GM18868 (cell line): ENCODE measurements around the gene MSRB3.
"Not testable (repeated sequence)": the region's sequence is repeated elsewhere in the genome, so short reads cannot be mapped to it uniquely, and the experiment has no call there.

Experiments
- ATAC-seq: cut with Tn5 transposase; IDR thresholded peaks from one replicate; pipeline ENCODE4 v1.9.1; 2021; ENCODE audit warnings: mild to moderate bottlenecking, moderate library complexity; ENCODE audit not compliant: unreplicated experiment

The MSRB3 gene

DNA sequence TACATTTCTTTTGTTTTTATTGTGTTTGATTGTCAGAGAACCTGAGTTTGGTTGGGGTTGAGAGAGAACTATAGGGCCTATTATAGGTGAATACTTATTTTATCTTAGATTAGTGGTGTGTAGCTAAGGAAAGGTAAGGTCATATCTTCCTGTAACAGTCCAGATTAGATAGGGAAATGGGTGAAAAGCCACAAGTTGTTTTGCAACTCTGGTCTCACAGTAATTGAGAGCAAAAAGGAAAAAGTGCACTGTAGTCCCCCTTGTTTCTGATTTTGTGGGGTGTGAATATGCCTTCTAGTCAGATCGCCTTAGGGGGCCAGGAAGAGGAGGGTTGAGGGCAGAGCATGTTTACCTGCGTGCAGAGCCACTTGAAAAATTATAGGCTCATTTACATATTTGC lies 8.9 kb downstream of the MSRB3 start:
- ATAC-seq, result no peak

DNA sequence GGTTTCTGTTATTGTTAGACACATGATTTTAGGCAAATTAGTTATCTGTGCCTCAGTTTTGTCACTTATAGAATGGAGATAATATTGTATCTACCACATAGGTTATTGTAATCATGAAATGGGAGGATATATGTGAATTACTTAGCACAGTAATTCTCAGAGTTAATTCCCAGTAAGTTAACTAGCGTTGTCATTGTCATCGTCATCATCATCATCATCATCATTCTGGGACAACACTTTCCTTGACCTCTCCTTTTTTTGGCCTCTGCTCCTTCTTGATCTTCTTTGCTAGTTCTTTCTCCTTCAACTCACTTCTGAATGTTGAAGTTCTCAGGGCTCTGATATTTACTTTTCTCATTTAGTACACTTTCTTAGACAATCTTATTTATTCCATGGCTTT lies 13.8 kb downstream of the MSRB3 start:
- ATAC-seq, result no peak

DNA sequence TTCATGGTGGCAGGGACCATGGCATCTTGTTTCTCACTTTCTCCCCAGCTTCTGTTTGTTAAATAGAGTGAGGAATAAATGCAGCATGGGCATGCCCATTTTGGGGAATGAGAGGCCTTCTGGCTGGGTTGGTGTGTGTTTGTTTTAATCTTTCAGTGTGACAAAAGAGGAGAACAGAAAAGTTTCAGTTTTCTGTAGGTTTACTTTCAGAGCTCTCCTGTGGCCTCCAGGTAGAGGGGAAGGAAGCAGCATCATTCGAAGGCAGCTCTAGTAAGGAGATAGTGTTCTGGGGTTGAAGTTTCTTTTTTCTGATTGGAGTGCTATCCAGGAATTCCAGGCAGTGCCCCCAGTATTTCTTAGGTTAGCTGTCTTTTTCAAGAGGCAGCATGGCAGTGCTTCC lies 15.3 kb downstream of the MSRB3 start:
- peak; percentile 51 for ATAC-seq

DNA sequence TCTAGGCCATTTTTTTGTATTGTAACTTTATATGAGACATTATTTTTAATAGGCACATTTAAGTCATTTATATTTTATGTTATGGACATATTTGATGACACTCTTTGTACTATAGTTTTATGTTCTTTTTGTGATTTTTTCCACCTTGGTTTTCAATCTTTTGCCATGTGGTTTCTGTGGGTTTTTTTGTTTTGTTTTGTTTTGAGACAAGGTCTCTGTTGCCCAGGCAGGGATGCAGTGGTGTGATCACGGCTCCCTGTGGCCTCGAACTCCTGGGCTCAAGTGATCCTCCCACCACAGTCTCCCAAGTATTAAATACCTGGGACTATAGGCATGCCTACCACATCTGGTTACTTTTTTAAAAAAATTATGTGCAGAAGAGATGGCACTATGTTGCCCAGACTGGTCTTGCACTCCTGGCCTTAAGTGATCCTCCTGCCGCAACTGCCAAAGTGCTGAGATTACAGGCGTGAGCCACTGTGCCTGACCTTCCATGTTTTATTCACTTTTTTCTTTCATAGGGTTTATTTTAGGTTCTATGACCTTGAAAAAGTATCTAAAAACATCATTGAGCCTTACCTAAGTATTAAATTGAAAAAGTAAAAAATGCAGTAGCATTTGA lies 16.3 kb downstream of the MSRB3 start:
- ATAC-seq, result no peak

DNA sequence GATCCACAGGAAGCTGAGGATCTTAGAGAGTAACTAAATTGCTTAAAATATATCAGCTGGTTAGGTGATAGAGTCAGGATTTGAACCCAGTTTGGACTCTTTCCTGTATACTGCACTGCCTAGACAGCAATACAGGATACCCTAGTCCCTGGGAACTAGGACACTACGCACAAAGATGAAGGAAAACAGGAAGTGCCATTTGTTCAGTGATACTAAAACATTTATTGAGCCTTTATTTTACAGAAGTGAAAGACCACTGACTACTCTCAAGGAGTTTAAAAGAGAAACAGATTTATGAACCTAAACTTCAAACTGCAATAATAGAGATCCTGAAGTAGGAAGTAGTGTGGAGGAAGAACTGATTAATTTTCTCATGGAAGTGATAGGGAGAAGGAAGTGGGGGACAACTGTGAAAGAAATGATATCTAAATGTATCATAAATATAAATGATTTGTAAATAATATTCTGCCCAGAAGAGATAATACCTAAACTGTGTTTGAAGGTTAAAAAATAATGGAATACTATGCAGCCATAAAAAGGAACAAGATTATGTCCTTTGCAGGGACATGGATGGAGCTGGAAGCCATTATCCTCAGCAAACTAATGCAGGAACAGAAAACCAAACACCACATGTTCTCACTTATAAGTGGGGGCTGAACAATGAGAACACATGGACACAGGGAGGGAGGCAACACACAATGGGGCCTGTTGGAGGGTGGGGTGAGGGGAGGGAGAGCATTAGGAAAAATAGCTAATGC lies 18.2 kb downstream of the MSRB3 start:
- no peak for ATAC-seq

DNA sequence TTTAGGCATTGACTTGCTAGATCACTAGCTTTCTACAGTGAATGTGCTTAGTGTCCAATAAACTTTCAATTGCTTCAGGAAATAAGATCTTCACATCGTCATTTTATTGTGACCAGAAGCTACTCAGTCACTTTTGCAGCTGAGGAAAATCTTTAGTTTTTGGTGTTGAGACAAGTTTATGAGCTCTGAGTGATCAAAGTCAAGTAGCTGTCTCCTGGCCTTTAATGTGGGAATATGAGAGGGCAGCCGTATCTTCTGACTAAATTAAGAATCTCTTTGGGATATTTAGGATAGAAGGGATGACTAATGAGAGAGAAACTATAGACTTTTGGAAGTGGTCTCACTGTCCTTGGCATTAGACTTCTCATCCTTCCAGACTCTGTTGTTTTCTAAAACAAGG lies 21.6 kb downstream of the MSRB3 start:
- no peak for ATAC-seq

DNA sequence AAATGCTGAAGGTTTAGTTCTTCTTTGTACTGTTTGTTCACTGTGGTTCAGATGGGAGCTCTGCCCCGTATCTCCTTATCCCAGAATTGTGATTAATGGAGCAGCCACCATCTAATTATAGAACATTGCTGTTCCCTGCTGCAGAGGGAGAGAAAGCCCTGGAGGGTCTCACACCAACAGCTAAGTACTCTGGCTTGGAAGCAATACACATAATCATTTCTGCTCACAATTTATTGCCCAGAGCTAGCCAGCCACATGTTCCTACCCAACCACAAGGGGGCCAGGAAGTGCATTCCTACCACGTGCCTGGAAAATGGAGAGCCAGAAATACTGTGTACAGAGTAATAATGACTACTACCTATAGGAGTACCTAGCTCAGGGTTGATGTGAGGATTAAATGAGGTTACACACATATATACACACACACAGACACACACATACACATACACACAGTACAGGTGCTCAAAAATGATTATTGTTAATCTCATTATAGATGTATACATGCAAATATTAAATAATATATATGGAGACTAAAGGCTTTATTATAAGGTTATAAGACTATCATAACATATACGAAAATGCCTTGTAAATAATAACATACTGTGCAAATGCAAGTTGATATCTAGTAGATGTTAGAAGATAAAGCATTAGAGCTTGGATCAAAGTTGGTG lies 22.3 kb downstream of the MSRB3 start:
- no peak for ATAC-seq

DNA sequence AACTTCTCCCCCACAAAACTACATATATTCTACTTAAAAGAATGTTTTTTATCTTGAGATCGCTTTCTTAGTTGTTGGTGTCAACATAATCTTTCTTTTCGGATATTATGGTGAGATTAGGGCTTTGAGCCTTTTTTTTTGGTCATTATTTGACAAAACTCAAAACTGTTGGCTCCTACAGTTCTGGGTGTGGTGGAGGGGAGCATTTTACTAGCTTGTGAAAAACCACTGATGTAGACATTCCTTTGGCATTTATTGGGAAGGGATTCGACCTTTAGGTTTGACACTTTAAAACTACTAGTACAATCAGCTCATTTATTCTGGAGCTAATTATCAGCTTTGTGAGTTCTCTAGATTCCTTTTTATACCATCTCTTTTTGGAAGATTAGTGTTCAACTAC lies 24.4 kb downstream of the MSRB3 start:
- ATAC-seq, result no peak

DNA sequence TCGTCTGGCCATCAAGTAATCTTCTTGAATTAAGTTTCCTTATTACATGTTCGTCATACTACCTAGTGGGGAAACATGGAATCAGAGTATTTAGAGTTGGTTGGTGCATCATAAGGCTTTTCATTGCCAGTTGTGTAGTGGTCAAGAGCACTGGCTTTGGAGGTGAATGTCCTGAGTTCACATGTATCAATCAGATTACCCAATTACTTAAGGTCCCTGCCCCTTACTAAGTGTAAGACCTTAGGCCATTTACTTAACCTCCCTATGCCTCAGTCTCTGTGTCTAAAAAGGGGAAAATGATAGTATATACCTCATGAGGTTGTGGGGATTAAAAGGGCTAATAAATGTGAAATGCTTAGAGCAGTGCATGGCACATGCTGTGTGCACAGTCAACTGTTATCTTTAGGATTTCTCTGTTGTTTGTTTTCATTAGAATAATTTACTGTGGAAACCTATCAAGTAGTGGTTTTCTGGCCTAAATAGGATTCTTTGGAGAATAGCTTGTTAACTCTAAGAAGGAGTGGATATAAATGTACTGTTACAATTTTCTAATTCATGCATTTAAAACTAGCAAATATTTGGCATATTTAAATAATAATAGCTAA lies 27.0 kb downstream of the MSRB3 start:
- no peak for ATAC-seq

DNA sequence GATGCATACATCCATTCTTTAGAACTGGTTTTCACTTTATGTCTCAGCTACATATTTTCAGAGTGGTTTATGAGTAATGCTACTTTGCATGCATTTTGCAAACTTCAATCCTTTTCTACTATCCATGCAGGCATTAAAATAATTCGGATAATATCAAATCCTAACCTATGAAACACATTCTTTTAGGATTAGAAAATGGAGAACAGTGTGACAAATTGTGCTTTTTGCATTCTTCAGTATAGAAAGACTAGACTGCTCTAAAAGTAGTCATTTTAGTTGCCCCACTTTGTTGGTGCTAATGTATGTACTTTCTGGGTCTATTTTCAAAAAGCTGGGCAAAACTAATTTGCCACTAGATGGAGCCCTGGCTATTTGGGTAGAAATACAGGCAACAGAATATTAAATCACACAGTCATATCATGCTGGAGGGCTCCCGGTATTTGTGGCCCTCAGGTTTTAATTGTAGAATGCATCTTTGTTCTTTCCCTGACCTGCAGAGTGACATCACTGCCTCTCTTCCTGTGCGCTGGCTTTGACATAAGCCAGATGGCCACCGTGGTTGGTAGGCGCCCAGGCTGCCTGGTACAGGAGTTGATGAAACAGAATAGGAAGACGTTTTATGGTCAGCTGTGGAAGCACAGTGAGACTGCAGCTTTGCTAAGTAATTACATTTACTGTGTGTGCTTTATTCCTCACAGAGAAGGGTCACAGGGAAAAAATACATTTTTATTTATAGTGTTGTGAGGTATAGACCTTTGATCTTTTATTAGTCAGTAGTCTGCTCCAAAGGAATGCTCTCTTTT lies 28.1 kb downstream of the MSRB3 start:
- peak; percentile 62 for ATAC-seq

DNA sequence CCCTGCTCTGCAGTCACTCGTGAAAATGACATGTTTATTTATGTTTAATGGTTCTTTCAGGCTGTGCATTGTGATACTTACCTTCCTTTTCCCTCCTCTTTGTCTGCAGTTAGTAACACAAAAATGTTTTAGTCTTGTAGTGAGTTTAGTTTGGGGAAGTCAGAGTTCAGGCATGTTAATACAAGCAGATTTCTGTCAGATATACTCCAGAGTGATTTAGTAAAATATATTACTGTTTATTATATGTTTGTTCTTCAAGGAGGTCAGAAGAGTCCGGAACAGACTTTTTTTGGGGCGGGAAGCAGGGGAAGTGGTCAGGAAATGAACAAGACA lies 28.7 kb downstream of the MSRB3 start:
- no peak for ATAC-seq

DNA sequence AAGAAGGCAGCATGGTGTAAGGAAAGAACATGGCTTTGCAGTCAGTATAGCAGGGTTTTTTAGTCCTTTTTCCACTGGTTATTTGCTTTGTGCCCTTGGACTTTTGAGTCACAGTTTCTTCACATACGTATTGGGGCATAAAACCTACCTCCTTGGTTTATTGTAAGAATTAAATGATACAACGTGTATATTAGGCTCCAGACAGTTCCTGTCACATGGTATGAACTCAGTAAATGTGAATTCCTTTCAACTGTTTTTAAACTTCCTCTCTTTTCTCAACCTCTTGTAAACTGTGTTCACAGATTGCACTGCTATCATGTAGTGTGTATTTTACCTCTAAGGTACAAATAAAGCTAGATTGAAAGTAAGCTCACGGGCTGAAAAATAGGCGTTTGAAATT lies 29.5 kb downstream of the MSRB3 start:
- no peak for ATAC-seq

DNA sequence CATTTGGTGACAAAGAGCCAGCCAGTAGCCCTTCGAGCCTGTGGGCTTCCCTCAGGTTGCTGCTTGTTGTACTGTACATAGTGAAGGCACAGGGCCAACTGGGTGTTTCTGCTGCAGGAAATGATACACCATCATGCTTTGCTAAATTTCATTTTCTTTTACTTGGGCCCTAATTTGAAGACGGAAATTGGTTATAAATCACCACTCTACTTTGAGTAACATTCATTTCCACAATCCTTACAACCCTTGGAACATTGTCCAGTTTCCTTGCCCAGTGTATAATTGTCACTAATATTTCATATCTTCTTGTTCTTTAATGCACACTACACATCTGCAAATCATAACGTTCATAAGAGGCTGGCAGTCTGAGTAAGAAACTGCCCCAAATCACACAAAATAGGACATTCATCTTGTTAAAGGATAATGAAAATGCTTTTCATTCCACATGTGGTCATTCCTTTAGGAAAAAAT lies 30.2 kb downstream of the MSRB3 start:
- ATAC-seq, result no peak

DNA sequence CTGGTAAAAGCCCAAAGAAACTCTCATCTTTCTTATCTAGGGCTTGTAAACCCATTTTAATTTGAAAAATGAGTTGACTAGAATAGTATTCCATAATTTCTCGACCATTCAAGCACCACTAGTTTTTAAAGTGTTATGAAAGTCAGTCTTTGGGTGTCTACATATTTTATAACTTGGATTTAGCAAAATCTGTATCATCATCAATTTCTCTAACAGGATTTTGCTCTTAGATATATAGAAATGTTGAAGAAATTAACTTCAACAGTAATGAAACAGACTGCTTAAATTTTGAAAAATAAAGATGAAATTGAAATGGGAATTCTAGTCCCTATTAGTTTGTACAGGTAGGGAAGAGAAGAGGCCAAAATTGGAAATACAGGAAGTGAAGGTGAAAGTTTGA lies 32.8 kb downstream of the MSRB3 start:
- ATAC-seq, result no peak

DNA sequence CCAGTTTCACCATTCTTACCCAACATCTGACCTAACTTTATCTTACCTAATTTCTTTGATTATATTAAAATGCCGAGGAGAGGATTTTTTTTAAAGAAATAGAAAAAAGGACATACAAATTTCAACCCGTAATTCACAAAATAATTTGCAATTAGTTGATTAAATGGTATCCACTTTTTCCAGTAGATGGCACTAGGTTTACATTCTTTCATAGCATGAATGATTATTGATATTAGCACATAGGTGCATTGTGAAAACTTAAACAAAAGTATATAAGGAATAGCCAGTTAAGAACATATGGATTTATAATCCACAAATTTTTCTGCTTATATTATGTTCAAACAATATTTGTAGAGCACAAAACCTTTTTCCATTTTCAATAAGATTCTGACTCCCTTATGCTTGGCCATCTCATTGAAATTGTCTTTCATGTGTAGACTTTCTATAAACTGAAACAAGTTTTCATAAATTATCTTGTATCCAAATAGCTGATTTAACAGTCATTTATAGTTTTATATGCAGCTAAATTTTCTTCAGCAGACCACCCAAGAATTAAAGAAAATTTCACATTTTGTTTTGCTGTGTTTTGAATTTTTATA lies 35.3 kb downstream of the MSRB3 start:
- no peak for ATAC-seq

DNA sequence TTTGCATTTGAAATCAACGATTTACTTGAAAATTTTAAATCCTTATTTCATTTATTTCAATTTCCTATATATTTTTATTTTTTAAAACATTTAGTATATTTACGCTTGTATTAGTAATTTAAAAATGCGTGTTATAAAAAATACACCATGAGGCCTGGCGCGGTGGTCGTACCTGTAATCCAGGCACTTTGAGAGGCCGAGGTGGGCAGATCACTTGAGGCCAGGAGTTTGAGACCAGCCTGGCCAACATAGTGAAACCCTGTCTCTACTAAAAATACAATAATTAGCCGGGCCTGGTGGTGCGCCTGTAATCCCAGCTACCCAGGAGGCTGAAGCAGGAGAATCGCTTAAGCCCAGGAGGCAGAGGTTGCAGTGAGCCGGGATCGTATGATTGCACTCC lies 36.8 kb downstream of the MSRB3 start:
- not testable (repeated sequence) for ATAC-seq

DNA sequence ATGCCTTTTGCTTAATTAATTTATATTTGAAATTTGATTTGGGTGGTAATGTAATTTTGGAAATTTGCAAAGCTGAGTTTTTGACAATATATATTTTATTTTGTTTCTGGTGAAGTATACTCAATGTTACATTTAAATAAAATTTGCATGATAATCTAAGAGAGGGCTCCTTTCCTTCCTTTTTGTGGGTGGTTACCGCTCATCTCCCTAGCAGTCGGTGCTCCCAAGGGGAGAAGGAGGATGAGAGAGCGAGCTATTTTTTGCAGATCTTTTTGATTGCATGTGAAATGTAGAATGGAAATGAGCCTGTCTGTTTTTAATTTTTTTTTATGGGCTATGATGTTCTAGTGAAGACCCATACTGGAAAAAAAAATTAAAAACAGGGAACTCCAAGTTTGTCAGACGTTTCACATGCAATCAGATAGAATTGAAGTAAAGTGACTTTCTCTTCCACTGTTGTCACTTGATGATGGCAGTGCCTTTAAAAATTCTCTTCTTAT lies 39.8 kb downstream of the MSRB3 start:
- ATAC-seq, result no peak

DNA sequence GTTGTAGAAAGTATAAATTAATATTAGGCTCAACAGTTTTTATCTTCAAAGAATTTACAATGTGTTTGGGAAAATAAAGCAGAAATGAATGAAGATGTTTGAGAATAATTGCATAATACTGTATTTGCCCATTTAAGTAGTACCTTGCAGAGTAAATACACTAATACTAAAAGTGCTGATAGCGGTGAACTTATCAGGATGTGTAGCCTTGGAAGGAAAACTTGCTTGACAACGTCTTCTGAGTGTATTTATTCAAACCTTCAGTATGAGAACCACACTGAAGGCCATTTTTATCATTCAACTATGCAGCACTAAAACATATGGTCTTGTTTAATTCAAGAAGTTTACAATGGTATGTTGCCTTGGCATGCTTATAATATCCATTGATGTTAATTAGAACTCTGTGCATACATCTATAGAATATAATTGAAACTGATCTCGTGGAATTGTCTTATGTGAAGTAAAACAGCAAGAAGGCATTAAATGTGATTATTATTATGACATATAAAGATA lies 41.3 kb downstream of the MSRB3 start:
- no peak for ATAC-seq

DNA sequence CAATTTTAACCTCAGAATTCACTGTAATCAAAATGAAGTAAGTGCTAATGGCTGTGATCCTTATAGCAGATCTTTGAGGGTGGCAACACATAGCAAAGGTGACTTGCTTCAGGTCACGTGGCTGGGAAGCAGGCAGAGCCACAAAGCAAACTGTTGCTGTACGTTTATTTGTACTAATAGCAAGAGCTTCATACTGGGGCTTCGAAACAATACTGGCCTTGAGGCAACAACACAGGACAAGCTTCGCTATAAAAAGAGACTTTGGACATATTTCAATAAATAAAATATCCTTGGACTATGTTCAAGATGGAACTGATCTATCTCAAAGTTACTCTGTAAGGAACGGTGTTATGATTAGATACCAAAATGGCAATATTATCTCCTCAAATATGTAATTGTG lies 44.6 kb downstream of the MSRB3 start:
- no peak for ATAC-seq

DNA sequence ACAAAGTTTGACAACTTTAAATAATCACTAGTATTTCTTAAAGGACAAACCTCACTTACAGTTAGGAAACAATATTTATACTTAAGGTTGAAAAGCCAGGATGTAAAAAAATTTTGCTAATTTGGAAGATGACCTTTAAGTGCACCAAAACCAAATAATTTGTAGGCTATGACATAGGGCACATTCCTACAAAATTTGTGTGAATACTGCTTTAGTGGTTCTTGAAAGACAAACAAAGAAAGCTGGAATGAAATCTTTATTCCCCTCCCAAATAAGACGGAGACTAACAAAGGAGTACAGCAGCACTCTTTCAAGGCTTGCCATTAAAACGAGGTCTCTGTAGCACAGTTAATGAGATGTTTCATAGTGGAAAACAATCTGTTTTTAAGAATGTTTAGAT lies 45.6 kb downstream of the MSRB3 start:
- no peak for ATAC-seq
